WTC11 (cell line): Measurements from ENCODE around the gene UNC13C. TPM values are rescaled to one million over a fixed set of nuclear protein-coding genes. Genes with fewer than 3 reads are reported as not detected.

Experiments used
- ATAC-seq: fragments of 200-7000 bp; cut with Tn5 transposase; 2 replicates; pipeline ENCODE4 v1.10.0; 2021; ENCODE audit warnings: mild to moderate bottlenecking, moderate library complexity
- CTCF ChIA-PET: fragments of 300-600 bp; sonication (Branson Sonifier 250); formaldehyde crosslinking; loops from one replicate; lab custom pipeline; 2021; ENCODE audit warnings: antibody characterized with exemption; lab: Charles Lee
- POLR2A ChIA-PET: fragments of 350-600 bp; sonication (Branson Sonifier 250); formaldehyde crosslinking; loops from one replicate; lab custom pipeline; 2021; ENCODE audit warnings: antibody characterized with exemption; lab: Charles Lee
- DNase-seq: peaks from one replicate; pipeline ENCODE4 v3.0.0; 2021; ENCODE audit warnings: low spot score
- H3K27ac Mint-ChIP-seq: 2 replicates; pipeline ENCODE4 v1.8.0; 2021; ENCODE audit warnings: mixed read lengths
- H3K27me3 Mint-ChIP-seq: 2 replicates; pipeline ENCODE4 v1.8.0; 2021; ENCODE audit warnings: low read depth, mild to moderate bottlenecking, moderate library complexity, mixed read lengths
- H3K36me3 Mint-ChIP-seq: 2 replicates; pipeline ENCODE4 v1.8.0; 2021; ENCODE audit warnings: mixed read lengths
- H3K4me1 Mint-ChIP-seq: 2 replicates; pipeline ENCODE4 v1.8.0; 2022; ENCODE audit warnings: mixed read lengths
- H3K4me3 Mint-ChIP-seq: 2 replicates; pipeline ENCODE4 v1.8.0; 2021; ENCODE audit warnings: mild to moderate bottlenecking, moderate library complexity, mixed read lengths
- H3K9me3 Mint-ChIP-seq: 2 replicates; pipeline ENCODE4 v1.8.0; 2021; ENCODE audit warnings: mixed read lengths
- ATF1 ChIP-seq: sonication (generic); formaldehyde crosslinking; IDR thresholded peaks from 2 replicates; pipeline ENCODE4 v1.8.1; 2023; ENCODE audit warnings: mild to moderate bottlenecking, moderate library complexity, missing genetic modification reagents
- CBFB ChIP-seq: sonication (generic); formaldehyde crosslinking; IDR thresholded peaks from 2 replicates; pipeline ENCODE4 v1.8.1; 2022; ENCODE audit warnings: mild to moderate bottlenecking, low read depth, missing genetic modification reagents
- ESRRA ChIP-seq: sonication (generic); formaldehyde crosslinking; IDR thresholded peaks from 2 replicates; pipeline ENCODE4 v1.8.1; 2022; ENCODE audit warnings: mild to moderate bottlenecking, missing genetic modification reagents, borderline replicate concordance
- FOXP1 ChIP-seq: sonication (generic); formaldehyde crosslinking; IDR thresholded peaks from 2 replicates; pipeline ENCODE4 v1.8.0; 2022; ENCODE audit warnings: missing genetic modification reagents, mild to moderate bottlenecking, moderate library complexity, borderline replicate concordance
- HMGA2 ChIP-seq: fragments of 250-450 bp; sonication (Bioruptor Pico); IDR thresholded peaks from 2 replicates; pipeline ENCODE4 v1.4.0; 2021; ENCODE audit warnings: mild to moderate bottlenecking, moderate library complexity
- IRF1 ChIP-seq: sonication (generic); formaldehyde crosslinking; IDR thresholded peaks from 2 replicates; pipeline ENCODE4 v1.8.0; 2023; ENCODE audit warnings: missing genetic modification reagents
- JAZF1 ChIP-seq: fragments of 250-450 bp; sonication (Bioruptor Pico); IDR thresholded peaks from 2 replicates; pipeline ENCODE4 v1.9.0; 2021; ENCODE audit warnings: moderate library complexity, mild to moderate bottlenecking, inconsistent platforms
- MAX ChIP-seq: sonication (generic); formaldehyde crosslinking; IDR thresholded peaks from 2 replicates; pipeline ENCODE4 v1.8.0; 2022; ENCODE audit warnings: mild to moderate bottlenecking, missing genetic modification reagents
- NFATC4 ChIP-seq: fragments of 250-450 bp; sonication (Bioruptor Pico); IDR thresholded peaks from 2 replicates; pipeline ENCODE4 v1.9.0; 2021; ENCODE audit warnings: mild to moderate bottlenecking
- NFYB ChIP-seq: sonication (generic); formaldehyde crosslinking; conservative IDR thresholded peaks from 2 replicates; pipeline ENCODE4 v1.8.0; 2022; ENCODE audit warnings: low read depth, missing genetic modification reagents
- SP1 ChIP-seq: sonication (generic); formaldehyde crosslinking; conservative IDR thresholded peaks from 2 replicates; pipeline ENCODE4 v1.8.1; 2022; ENCODE audit warnings: missing genetic modification reagents
- STAT6 ChIP-seq: sonication (generic); formaldehyde crosslinking; conservative IDR thresholded peaks from 2 replicates; pipeline ENCODE4 v1.8.1; 2023; ENCODE audit warnings: mild to moderate bottlenecking, low read depth, missing genetic modification reagents, moderate library complexity
- TEAD1 ChIP-seq: sonication (generic); formaldehyde crosslinking; IDR thresholded peaks from 2 replicates; pipeline ENCODE4 v1.8.0; 2022; ENCODE audit warnings: mild to moderate bottlenecking, missing genetic modification reagents
- TP53 ChIP-seq: sonication (generic); formaldehyde crosslinking; IDR thresholded peaks from 2 replicates; pipeline ENCODE4 v1.8.1; 2023; ENCODE audit warnings: mild to moderate bottlenecking, missing genetic modification reagents
- ZBTB21 ChIP-seq: sonication (generic); formaldehyde crosslinking; IDR thresholded peaks from 2 replicates; pipeline ENCODE4 v1.8.1; 2023; ENCODE audit warnings: mild to moderate bottlenecking, missing genetic modification reagents, borderline replicate concordance
- ZNF121 ChIP-seq: sonication (generic); formaldehyde crosslinking; IDR thresholded peaks from 2 replicates; pipeline ENCODE4 v1.8.0; 2023; ENCODE audit warnings: missing genetic modification reagents
- ZNF396 ChIP-seq: fragments of 250-450 bp; sonication (Bioruptor Pico); IDR thresholded peaks from 2 replicates; pipeline ENCODE4 v1.8.0; 2021; ENCODE audit warnings: mild to moderate bottlenecking, moderate library complexity, borderline replicate concordance
- ZNF512 ChIP-seq: sonication (generic); formaldehyde crosslinking; IDR thresholded peaks from 2 replicates; pipeline ENCODE4 v1.8.1; 2022; ENCODE audit warnings: missing genetic modification reagents, borderline replicate concordance
- total RNA-seq: library from RNA; stranded (reverse); gene quantifications from 3 replicates; pipeline ENCODE4 v1.2.3, GENCODE V29; 2021
- TF ChIP-seq, protein P1 (sequence below): fragments of 250-450 bp; sonication (Bioruptor Pico); IDR thresholded peaks from 2 replicates; pipeline ENCODE4 v1.9.0; 2021; ENCODE audit warnings: mild to moderate bottlenecking, borderline replicate concordance
- TF ChIP-seq, protein P2 (sequence below): fragments of 200-600 bp; IDR thresholded peaks from 2 replicates; pipeline ENCODE4 v1.8.0; 2022; ENCODE audit warnings: antibody characterized with exemption
- TF ChIP-seq, protein P3 (sequence below): sonication (generic); formaldehyde crosslinking; IDR thresholded peaks from 2 replicates; pipeline ENCODE4 v1.8.0; 2022; ENCODE audit warnings: mild to moderate bottlenecking, missing genetic modification reagents

UNC13C gene
- total RNA-seq, 1 experiment from 2014 or later: 0.07 TPM

DNA sequence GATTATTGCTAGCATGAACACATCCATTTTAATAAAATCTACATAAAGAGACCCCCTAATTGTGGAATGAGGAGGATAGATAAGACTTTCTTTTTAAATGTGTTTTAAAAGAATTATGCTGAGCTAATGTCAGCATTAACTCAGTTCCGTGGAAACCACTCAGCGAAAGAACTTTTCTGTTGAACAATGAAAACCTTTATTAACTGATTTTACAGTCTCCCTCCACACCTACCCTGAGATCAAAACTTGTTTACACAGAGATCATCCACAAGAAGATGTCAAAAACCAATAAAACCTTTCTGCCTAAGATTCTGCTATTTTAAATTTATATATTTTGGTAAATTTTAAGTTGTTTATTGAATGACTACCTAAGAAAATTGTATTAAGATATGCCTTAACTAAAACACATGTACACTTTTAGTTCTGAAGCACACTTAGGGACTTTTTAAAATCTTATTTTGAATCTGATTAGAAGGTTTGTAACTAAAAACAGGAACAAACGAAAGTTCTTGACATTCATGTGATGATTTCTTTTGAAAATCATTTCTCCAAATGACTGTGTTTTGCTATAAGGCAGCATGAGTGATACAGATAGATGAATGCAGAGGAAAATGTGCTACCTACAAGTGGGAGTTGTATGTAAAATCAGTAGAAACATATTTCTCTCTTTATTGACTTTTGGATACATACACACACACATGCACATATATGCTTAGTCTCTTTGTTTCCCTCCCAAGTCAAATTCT, 369.0 kb downstream of the UNC13C start:
- Mint-ChIP-seq H3K27me3 (no peaks in the 10 kb centered on the region), H3K36me3 (no peaks in the 10 kb centered on the region), H3K27ac (no peak overlapping the region), H3K4me3 (no peak overlapping the region), H3K4me1 (no peaks in the 10 kb centered on the region), H3K9me3 (peaks cover 4% of the 10 kb centered on the region)
- POLR2A ChIA-PET: no interaction called here
- ATAC-seq (no peak), DNase-seq (no peak)
- CTCF ChIA-PET: no interaction called here
- TF ChIP-seq HMGA2 (no peak), TP53 (CRISPR knock-in tag) (no peak), CBFB (CRISPR knock-in tag) (no peak), MAX (CRISPR knock-in tag) (no peak), ZNF396 (CRISPR knock-in tag) (no peak), SP1 (CRISPR knock-in tag) (no peak), NFATC4 (CRISPR knock-in tag) (no peak), ESRRA (CRISPR knock-in tag) (no peak)
- TF ChIP-seq, protein P1, sequence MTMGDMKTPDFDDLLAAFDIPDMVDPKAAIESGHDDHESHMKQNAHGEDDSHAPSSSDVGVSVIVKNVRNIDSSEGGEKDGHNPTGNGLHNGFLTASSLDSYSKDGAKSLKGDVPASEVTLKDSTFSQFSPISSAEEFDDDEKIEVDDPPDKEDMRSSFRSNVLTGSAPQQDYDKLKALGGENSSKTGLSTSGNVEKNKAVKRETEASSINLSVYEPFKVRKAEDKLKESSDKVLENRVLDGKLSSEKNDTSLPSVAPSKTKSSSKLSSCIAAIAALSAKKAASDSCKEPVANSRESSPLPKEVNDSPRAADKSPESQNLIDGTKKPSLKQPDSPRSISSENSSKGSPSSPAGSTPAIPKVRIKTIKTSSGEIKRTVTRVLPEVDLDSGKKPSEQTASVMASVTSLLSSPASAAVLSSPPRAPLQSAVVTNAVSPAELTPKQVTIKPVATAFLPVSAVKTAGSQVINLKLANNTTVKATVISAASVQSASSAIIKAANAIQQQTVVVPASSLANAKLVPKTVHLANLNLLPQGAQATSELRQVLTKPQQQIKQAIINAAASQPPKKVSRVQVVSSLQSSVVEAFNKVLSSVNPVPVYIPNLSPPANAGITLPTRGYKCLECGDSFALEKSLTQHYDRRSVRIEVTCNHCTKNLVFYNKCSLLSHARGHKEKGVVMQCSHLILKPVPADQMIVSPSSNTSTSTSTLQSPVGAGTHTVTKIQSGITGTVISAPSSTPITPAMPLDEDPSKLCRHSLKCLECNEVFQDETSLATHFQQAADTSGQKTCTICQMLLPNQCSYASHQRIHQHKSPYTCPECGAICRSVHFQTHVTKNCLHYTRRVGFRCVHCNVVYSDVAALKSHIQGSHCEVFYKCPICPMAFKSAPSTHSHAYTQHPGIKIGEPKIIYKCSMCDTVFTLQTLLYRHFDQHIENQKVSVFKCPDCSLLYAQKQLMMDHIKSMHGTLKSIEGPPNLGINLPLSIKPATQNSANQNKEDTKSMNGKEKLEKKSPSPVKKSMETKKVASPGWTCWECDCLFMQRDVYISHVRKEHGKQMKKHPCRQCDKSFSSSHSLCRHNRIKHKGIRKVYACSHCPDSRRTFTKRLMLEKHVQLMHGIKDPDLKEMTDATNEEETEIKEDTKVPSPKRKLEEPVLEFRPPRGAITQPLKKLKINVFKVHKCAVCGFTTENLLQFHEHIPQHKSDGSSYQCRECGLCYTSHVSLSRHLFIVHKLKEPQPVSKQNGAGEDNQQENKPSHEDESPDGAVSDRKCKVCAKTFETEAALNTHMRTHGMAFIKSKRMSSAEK (CRISPR knock-in tag): no peak

DNA sequence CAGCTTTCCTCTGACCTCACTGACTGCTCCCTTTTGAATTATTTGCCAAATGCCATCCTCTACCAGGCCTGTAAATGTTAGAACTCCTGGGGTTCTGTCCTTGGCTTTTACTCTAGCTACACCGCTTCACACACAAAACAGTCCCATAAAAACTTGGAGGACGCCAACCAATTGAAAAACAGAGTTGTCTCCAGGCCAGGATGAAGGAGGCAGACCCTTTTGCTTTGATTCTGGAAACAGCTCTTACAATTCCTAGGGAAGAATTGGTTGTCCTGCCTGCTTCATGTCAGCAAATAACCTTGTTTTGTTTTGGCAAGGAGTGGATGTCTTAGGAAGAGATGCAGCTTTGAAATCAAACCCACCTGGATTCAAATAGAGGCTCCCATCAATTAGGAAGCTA, 375.5 kb downstream of the UNC13C start:
- Mint-ChIP-seq H3K27ac (no peak overlapping the region), H3K4me1 (no peaks in the 10 kb centered on the region), H3K4me3 (no peak overlapping the region), H3K9me3 (peaks cover 23% of the 10 kb centered on the region), H3K36me3 (no peaks in the 10 kb centered on the region; the same call in 1 of the 2 replicates), H3K27me3 (no peaks in the 10 kb centered on the region)
- ATAC-seq: no peak
- ChIA-PET POLR2A (no interaction called here), CTCF (no interaction called here)
- no peak for DNase-seq
- TF ChIP-seq, protein P2, sequence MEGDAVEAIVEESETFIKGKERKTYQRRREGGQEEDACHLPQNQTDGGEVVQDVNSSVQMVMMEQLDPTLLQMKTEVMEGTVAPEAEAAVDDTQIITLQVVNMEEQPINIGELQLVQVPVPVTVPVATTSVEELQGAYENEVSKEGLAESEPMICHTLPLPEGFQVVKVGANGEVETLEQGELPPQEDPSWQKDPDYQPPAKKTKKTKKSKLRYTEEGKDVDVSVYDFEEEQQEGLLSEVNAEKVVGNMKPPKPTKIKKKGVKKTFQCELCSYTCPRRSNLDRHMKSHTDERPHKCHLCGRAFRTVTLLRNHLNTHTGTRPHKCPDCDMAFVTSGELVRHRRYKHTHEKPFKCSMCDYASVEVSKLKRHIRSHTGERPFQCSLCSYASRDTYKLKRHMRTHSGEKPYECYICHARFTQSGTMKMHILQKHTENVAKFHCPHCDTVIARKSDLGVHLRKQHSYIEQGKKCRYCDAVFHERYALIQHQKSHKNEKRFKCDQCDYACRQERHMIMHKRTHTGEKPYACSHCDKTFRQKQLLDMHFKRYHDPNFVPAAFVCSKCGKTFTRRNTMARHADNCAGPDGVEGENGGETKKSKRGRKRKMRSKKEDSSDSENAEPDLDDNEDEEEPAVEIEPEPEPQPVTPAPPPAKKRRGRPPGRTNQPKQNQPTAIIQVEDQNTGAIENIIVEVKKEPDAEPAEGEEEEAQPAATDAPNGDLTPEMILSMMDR: no peak
- TF ChIP-seq TEAD1 (CRISPR knock-in tag) (no peak), ATF1 (no peak), IRF1 (CRISPR knock-in tag) (no peak), NFYB (no peak), JAZF1 (CRISPR knock-in tag) (no peak), FOXP1 (CRISPR knock-in tag) (no peak), ZNF121 (CRISPR knock-in tag) (no peak), ZNF512 (CRISPR knock-in tag) (no peak), STAT6 (CRISPR knock-in tag) (no peak), ZBTB21 (CRISPR knock-in tag) (no peak)
- TF ChIP-seq, protein P3, sequence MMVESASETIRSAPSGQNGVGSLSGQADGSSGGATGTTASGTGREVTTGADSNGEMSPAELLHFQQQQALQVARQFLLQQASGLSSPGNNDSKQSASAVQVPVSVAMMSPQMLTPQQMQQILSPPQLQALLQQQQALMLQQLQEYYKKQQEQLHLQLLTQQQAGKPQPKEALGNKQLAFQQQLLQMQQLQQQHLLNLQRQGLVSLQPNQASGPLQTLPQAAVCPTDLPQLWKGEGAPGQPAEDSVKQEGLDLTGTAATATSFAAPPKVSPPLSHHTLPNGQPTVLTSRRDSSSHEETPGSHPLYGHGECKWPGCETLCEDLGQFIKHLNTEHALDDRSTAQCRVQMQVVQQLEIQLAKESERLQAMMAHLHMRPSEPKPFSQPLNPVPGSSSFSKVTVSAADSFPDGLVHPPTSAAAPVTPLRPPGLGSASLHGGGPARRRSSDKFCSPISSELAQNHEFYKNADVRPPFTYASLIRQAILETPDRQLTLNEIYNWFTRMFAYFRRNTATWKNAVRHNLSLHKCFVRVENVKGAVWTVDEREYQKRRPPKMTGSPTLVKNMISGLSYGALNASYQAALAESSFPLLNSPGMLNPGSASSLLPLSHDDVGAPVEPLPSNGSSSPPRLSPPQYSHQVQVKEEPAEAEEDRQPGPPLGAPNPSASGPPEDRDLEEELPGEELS (CRISPR knock-in tag): no peak
